GM19324 (cell line): ENCODE data around the gene CORT.
A peak's percentile ranks its signal among the peaks of the same experiment; 100 is the strongest.
"Not testable (repeated sequence)": the region's sequence is repeated elsewhere in the genome, so short reads cannot be mapped to it uniquely, and the experiment has no call there.

ENCODE experiments used
- ATAC-seq: cut with Tn5 transposase; IDR thresholded peaks from one replicate; pipeline ENCODE4 v1.9.1; 2021; ENCODE audit warnings: mild to moderate bottlenecking, moderate library complexity; ENCODE audit not compliant: unreplicated experiment, low FRiP score

Gene CORT

DNA sequence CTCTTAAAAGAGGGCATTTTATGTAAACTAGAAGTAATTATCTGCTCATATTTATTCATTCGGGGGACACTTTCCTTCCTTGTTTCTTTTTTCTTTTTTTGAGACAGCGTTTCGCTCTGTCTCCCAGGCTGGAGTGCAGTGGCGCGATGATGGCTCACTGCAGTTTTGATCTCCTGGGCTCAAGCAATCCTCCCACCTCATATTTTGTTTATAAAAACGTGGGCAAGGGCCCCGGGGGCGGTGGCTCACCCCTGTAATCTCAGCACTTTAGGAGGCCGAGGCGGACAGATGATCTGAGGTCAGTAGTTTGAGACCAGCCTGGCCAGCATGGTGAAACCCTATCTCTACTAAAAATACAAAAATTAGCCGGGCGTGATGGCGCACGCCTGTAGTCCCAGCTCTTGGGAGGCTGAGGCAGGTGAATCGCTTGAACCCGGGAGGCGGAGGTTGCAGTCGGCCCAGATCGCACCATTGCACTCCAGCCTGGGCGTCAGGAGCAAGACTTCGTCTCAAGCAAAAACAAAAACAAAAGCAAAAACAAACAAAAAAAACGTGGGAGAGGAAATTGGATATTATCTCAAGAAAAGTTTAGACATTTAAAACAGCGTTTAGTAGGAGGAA lies 23.4 kb downstream of the CORT start:
- ATAC-seq, result no peak

DNA sequence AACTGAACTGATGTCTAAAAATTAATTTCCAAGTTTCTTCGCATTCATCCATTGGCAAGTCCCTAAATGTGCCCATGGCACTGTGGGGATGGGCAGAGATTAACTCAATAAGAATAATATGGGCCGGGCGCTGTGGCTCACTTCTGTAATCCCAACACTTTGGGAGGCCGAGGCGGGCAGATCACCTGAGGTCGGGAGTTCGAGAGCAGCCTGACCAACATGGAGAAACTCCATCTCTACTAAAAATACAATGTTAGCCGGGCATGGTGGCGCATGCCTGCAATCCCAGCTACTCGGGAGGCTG lies 24.4 kb downstream of the CORT start:
- not testable (repeated sequence) for ATAC-seq

DNA sequence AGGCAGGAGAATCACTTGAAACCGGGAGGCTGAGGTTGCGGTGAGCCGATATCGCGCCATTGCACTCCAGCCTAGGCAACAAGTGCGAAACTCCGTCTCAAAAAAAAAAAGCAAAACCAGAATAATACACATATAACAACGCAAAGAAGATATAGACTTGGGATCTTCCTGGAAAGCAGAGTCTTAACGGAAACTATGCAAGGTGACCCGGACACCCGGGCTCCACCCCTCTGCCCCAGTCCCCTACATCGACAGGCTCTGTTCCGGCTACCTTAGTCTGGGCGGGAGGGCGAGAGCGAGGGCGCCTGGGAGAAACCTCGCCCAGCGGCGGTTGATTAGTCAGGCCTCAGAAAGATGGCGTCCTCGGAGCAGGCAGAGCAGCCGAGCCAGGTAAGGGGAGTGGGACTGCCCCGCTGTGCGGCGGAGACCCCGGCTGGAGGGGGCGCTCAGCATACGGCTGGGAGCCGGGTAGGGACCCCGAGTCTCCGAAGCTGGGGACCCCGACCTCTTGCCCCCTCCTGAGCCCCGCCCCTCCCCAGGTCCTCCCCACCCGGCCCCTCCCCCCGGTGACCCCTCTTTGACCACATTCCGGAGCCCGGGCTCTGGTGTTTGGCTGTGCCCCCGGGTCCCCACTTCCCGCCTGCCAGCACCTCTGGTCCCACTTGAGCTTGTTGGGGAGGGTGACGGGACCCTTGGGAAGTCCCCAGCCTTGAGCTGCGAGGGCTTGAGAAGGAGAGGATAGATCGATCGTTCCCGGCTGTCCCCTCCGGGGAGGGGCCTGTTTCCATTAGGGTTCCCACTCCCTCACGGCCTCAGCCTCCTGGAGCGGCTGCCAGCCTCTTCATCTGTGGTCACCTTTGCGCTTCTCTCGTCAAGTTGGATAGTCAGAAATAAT lies 25.0 kb downstream of the CORT start, which contains the start of gene PEX14:
PEX14 (plus strand) TSS at position 338 of the 895 bp plus-strand sequence; CDS start at position 355, 17 bp downstream.
- peak; percentile 47 for ATAC-seq

DNA sequence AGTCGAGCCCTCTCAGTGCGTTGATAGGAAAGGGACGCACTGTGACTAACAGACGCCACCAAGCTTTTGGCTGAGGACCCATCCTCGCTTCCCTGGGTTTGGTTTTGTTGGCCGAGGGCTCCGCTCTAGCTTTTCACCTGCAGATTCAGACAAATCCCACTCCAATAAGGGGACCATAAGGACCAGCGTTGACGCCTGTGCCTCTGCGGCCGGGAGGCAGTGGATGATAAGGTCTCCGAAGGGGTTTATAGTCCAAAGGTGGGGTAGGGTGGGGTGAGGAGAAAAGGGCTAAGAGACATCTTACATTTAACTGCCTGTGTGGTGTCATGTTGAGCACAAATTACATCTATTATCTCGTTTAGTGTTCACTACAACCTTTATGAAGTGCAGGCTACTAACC lies 25.7 kb downstream of the CORT start:
- no peak for ATAC-seq

DNA sequence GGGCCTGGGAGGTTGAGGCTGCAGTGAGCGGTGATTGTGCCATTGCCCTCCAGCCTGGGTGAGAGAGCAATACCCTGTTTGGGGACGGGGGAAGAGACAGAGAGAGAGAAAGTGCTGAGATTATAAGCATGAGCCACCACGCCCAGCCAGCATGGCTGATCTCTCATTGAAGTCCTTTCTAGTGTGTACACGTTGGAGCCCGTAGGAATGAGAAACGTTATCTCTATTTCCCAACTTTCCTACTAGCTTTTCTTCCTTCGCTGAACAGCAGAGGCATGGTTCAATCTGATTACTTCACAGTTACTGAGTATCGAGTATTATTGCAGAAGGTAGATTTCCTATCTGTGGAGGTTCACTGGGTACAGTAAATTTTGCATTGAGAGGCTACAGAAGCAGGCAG lies 29.5 kb downstream of the CORT start:
- ATAC-seq, result no peak

DNA sequence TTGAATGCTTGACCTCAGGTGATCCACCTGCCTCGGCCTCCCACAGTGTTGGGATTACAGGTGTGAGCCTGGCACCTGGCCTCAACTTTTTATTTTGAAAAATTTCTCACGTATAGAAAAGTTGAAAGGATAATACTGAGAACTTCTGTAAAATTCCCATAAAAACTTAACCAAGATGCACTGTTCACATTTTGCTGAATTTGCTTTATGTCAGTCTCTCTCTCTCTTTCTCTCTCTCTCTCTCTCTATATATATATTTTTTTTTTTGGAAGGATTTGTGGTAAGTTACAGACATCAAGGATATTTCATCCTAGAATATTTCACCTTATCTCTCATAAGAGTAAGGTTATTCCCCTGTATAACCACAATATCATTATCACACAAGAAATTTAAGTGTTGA lies 30.8 kb downstream of the CORT start:
- no peak for ATAC-seq

DNA sequence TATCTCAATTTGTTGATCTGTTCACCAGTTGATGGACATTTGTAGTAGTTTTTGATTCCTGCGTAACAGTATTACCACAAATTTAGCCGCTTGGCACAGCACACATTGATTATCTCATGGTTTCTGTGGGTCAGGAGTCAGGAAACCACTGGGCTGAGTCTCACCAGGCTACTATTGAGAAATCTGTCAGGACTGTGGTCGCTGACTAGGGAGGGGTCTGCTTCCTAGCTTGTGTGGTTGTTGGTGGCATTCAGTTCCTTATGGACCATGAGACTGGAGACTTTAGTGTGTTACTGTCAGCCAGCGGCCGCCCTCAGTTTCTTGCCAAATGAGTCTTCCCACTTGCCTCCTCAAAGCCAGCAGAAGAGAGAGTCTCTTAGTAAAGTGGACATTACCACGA lies 34.7 kb downstream of the CORT start:
- no peak for ATAC-seq

DNA sequence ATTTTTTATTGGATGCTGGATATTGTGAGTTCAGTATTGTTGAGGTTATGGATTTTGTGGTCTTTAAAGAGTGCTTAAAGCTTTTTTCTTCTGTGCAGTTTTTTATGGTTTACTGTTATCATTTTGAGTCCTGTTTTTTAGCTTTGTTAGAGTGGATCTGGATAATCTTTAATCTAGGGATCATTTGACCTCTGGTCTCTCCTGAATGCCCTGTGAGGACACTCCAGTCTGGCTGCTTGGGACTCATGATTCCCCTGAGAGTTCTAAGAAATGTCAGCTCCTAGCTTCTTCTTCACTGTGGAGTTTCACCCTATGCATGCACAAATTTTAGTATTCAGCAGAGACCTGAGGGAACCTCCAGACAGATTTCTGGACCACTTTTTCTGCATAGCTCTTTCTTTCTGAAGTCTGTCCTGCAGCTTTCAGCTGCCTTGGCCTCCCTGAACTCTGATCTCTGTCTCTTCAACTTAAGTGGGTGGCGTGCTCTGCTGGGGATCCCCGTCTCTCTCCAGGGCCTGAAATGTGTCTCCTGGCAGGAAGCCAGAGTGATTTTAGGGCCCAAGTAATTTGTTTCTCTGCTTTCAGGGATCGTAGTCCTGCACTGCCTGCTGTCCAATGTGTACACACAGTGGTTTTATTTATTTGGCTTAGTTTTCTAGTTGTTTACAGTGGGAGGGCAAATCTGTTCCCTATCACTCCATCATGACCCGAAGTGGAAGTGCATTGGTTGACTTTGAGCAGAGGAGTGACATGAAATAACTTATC lies 39.6 kb downstream of the CORT start:
- ATAC-seq, result no peak

DNA sequence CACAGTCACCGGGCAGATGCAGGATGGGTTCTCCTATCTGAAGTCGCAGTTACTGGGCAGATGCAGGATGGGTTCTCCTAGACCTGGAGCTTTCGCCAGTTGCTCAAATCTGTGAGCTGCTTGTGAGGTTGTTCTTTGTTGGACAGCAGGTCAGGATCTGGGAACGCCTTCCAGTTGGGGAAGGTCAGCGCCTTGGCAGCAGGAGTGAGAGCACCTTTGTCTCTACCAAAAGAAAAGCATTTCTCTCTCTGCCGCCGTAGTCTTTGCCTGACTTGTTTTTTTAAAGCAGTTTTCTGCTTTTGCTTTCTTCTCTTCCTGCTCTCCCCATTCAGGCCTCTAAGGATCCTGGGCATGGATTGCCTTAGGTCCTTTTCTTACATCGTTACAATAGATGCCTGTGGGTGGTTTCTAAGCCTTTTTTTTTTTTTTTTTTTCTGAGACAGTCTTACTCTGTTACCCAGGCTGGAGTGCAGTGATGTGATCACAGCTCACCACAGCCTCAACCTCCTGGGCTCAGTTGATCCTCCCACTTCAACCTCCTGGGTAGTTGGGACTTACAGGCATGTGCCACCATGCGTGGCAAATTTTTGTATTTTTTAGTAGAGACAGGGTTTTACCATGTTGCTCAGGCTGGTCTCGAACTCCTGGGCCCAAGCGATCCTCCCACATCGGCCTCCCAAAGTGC lies 40.6 kb downstream of the CORT start:
- no peak for ATAC-seq

DNA sequence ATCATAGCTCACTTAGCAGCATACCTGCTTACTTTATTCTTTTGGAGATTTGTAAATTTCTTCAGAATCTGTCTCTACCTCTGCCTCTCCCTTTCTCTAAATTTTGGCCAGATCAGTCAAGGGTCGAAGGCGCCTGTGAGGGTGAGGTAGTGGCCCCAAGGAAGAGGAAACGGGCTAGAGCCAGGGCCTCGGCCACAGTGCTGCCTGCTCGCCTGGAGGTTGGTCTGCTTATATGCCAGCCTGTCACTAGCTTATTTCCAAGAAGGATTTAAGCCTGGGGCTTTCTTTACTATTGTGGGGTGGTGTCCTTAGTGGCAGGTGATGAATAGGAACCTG lies 44.6 kb downstream of the CORT start:
- no peak for ATAC-seq

DNA sequence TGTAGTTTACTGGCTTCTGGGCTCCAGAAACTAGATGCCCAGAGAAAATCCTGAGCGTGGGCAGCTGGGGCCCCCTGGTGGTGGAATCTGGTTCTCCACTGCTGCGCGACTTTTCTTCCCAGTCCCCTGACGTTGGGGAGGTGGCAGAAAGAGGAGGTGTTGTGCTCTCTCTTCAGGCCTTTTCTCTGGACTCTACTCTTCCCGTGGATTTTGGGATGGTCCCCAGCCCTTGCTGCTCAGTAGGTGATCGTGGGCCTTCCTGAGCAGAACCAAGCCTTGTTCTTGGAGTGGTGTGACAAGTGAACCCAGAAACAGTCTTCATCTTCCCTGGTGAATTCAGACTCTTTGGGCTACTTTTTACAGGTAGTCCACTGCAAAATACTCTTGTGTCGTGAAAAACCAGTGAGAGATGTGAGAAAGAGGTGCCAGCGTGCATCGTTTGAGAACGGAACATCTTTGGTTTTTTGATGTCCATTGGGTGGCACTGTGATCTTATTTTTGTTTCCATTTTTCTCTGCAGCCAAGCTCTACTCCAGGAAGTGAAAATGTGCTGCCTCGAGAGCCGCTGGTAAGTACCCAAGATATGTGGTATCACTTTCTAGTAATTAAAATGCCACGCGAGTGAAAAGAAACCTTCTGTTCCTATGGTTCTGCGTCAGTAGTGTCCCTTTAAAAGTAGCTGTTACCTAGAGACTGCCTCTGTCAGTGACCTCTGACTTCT lies 45.1 kb downstream of the CORT start:
- no peak for ATAC-seq

DNA sequence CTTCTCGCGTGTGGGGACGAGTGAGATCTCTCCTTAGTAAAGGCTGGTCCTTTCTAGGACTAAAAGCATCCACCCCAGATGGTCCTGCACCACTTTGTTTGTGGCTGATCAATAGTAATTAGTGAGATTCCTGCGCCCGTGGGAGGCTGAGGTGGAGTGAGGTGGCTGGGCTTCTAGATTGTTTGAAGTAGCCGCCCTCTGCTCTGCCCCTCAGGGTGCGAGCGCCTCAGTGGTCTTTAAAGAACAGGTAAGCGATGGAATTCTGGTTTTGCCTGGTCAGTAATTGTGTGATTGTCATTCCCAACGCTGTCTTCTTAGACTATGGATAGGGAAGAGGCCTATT lies 45.6 kb downstream of the CORT start:
- ATAC-seq, result no peak

DNA sequence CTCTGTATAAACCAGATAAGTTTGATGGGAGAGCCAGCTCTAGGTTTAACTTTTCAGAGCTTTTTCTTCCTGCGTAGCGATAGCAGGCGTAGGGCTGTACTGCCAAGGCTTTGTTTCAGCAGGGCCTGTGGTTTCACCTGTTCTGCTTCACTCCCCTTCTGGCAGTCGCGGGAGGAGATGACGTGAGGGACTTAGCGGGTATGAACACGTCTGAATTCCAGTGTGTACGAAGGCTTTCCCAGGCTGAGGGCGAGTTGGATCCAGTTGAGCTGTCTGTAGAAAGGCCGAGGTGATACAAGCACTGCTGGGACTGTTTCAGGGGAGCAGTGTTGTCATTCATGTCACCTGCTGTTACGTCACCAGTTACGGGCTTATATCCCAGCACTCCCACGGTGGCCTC lies 46.1 kb downstream of the CORT start:
- ATAC-seq, result no peak

DNA sequence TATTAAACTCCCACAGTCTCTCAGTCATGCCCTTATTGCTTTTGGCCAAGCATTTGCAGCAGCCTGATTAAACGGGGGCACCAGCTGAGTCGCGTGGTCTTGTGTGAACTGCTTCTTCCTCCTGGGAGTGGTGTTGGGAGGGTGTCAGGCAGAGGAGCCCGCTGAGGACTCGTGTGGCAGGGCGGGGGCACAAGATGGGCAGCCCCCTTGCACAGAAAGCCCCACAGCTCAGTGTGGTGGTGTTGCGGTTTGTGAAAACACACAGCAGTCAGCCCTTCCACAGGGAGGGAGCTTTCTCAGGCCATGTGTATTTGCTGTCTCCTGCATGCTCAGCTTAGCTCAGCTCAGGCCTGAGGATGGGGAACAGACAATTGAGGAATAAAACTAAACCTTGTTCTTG lies 47.3 kb downstream of the CORT start:
- ATAC-seq, result no peak

DNA sequence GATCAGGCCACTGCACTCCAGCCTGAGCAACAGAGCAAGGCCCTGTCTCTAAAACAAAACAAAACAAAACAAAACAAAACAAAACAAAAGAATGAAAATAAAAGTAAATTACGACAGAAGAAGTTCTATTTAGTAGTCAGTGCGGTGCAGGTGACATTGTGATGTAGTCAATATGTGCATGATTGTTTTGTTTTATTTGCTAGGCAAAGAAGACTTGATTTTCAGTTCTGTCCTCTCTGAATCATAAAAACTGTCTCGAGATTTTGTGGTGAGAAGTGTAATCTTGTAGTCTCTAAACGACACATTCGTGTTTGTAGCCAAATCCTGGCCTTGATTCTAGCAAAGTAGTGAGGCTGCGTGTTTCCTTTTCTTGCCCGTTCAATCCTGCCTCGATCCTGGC lies 48.4 kb downstream of the CORT start:
- no peak for ATAC-seq
